Pancreas (tissue), 10 donors: ENCODE results near the gene C10orf105. TPM values are rescaled to one million over a fixed set of nuclear protein-coding genes. Genes with fewer than 3 reads are reported as not detected.

Experiments
- ATAC-seq, 4 donors: fragments of 200-7000 bp; cut with Tn5 transposase; one replicate each; pipeline versions ENCODE4 v1.8.0 to v1.9.1; 2020; ENCODE audit warnings: mild to moderate bottlenecking in 4 of 4, moderate library complexity in 4 of 4
- DNase-seq, 6 donors: peaks; one replicate each; pipeline ENCODE4 v3.0.0-alpha.2; 2020
- FAIRE-seq: peaks from 2 replicates; lab custom pipeline; 2012; peaks lifted over from hg19 to GRCh38; lab: Jason Lieb, UNC
- H3K27ac ChIP-seq, 4 donors: fragments of 200-600 bp; sonication (generic); 1 replicate in 3 of 4; 2 replicates in 1 of 4; pipeline versions ENCODE4 v1.5.0 to v1.8.0; 2020
- H3K27me3 ChIP-seq, 4 donors: fragments of 200-600 bp; one replicate each; pipeline ENCODE4 v1.8.0; 2021
- H3K36me3 ChIP-seq, 3 donors: fragments of 200-600 bp; sonication (generic) in 1 of 3; one replicate each; pipeline versions ENCODE4 v1.5.0 to v1.8.0; 2020 to 2021
- H3K4me1 ChIP-seq, 3 donors: fragments of 200-600 bp; one replicate each; pipeline ENCODE4 v1.8.0; 2021
- H3K4me3 ChIP-seq, 4 donors: fragments of 200-600 bp; sonication (generic) in 2 of 4; one replicate each; pipeline versions ENCODE4 v1.5.0 to v1.8.0; 2020 to 2021
- H3K9me3 ChIP-seq, 4 donors: fragments of 200-600 bp; one replicate each; pipeline ENCODE4 v1.8.0; 2021
- CTCF ChIP-seq, 4 donors: fragments of 200-600 bp; sonication (generic) in 3 of 4; IDR thresholded peaks; one replicate each; pipeline versions ENCODE4 v1.5.0 to v1.8.0; 2021; ENCODE audit warnings: antibody characterized with exemption in 4 of 4
- WGBS, 2 donors: extraction: QIAGEN DNeasy Blood & Tissue Kit; methylation state at CpG; one replicate each; pipeline ENCODE4 v1.1.7; 2013; 5-methylcytosine and 5-hydroxymethylcytosine counted together
- intact Hi-C, 3 donors: fragments of 100-400 bp; cut with DNase I; formaldehyde crosslinking; loops; one replicate each; pipeline versions ENCODE4 v1.11.1 to v1.14.2; 2022
- polyA plus RNA-seq, 2 donors: library from polyadenylated mRNA; stranded (reverse); fragments of 200-250 nt; gene quantifications; one replicate each; pipeline ENCODE4 v1.2.3, GENCODE V29; 2013
- total RNA-seq, 6 donors: library from RNA; stranded (reverse); fragmentation: NEBNext Ultra II Directional in 4 of 6; extraction: Animal tissue kit (Norgen Biotek cat#: 25700) in 4 of 6; gene quantifications; one replicate each; pipeline versions ENCODE4 v1.2.1 to v1.2.4, GENCODE V29; 2021 to 2023
- donor health status: healthy with polysubstance abuse.
- donor health status: DM: no; HTN: no; CAD: no; lungs with moderate emphysema.
- donor health status: DM: no; HTN: no; CAD: no.
- donor health status: control.
- donor health status: control.
- donor health status: Bipolar disorder and iron deficiency.
- donor health status: DM: yes; HTN: yes; CAD: no.
- donor health status: DM: no; HTN: no; CAD: no.
- donor health status: DM: no; HTN: no; CAD: no.
- donor health status: DM: yes; HTN: yes; CAD: no.

The C10orf105 gene
- total and polyA plus RNA-seq, 8 donors: 0.06 to 0.14 (median 0.08) TPM; not detected in 5

- no peaks in the 10 kb centered on the region for H3K36me3 ChIP-seq
- ATAC-seq: no peak
These were observed 41.5 kb upstream of the C10orf105 start for GRCh38 chr10:71761105-71761511.

DNA sequence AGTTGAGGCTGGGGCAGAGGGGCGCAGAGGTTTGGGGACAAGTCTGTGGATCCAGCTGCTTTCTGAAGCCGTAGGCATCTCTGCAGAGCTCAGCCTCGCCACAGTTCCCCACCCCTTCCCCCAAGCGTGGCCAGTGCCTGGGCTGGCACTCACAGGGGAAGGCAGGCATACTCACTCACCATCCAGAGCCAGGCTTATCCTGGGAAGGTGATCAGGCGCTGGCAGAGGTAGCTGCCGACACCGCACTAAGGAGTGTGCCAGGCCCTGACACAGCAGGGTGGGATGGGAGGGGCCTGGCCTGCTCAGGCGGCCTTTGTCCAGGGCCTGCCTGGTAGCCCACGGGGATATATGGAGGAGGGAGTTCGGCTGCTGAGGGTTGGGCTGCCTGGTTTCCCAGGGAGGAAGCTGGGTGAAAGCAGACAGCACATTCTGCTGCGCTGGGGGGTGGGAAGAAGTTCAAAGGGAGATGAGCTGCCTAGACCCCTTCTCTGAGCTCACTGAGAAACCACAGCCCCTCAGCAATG lies 37.9 kb upstream of the C10orf105 start:
- WGBS, 2 donors: 60 to 65% methylated on average over 11 of the region's 11 CpGs
- no peak for TF ChIP-seq CTCF (IDR thresholded peaks at IDR 0.05)
- FAIRE-seq: no peak
- H3K36me3 ChIP-seq: peaks cover 0 to 7% (median 0%) of the 10 kb centered on the region in 3 donors
- intact Hi-C loops: no loop called here
- peak in 1 of 6 donors; percentile 33 for DNase-seq
- no peak overlapping the region for H3K4me3 ChIP-seq
- H3K27me3 ChIP-seq: no peaks in the 10 kb centered on the region
- no peaks in the 10 kb centered on the region for H3K9me3 ChIP-seq
- peak in 3 of 4 donors; percentile 7 to 30 (median 15) for ATAC-seq
- H3K27ac ChIP-seq: no peak overlapping the region
- no peaks in the 10 kb centered on the region for H3K4me1 ChIP-seq

More at GRCh38 chr10:71761105-71761511, 41.5 kb upstream of the C10orf105 start:
- Histone ChIP-seq H3K4me1 (peaks cover 0 to 3% (median 0%) of the 10 kb centered on the region in 3 donors), H3K4me3 (no peak overlapping the region), H3K27ac (no peak overlapping the region), H3K9me3 (no peaks in the 10 kb centered on the region), H3K27me3 (no peaks in the 10 kb centered on the region)
- intact Hi-C loops: no loop called here
- TF ChIP-seq CTCF (IDR thresholded peaks at IDR 0.05): no peak
- 86 to 90% methylated on average over 3 of the region's 3 CpGs for WGBS, 2 donors
- FAIRE-seq (no peak), DNase-seq (peak in 1 of 6 donors; percentile 26)

GRCh38 chr10:71756311-71757191 lies 37.0 kb upstream of the C10orf105 start:
- DNase-seq (no peak), ATAC-seq (peak in 1 of 4 donors; percentile 41), FAIRE-seq (no peak)
- TF ChIP-seq CTCF (IDR thresholded peaks at IDR 0.05): no peak
- Histone ChIP-seq H3K27me3 (no peaks in the 10 kb centered on the region), H3K4me1 (no peaks in the 10 kb centered on the region), H3K27ac (peak overlapping the region in 1 of 4 donors; percentile 12), H3K9me3 (no peaks in the 10 kb centered on the region), H3K36me3 (peaks cover 0 to 12% (median 0%) of the 10 kb centered on the region in 3 donors), H3K4me3 (no peak overlapping the region)
- intact Hi-C loops: no loop called here
- 71 to 76% methylated on average over 12 of the region's 12 CpGs for WGBS, 2 donors

GRCh38 chr10:71755179-71755879 lies 35.8 kb upstream of the C10orf105 start:
- TF ChIP-seq CTCF (IDR thresholded peaks at IDR 0.05): no peak
- ATAC-seq (no peak), DNase-seq (peak in 1 of 6 donors; percentile 38), FAIRE-seq (no peak)
- H3K27me3 ChIP-seq: no peaks in the 10 kb centered on the region
- H3K4me3 ChIP-seq: no peak overlapping the region
- peaks cover 0 to 12% (median 0%) of the 10 kb centered on the region in 3 donors for H3K36me3 ChIP-seq
- H3K9me3 ChIP-seq: no peaks in the 10 kb centered on the region
- H3K4me1 ChIP-seq: no peaks in the 10 kb centered on the region
- 87 to 92% methylated on average over 16 of the region's 16 CpGs for WGBS, 2 donors
- intact Hi-C loops: no loop called here
- H3K27ac ChIP-seq: no peak overlapping the region
